GM19324 (cell line): ENCODE data around the gene SRD5A2.

Experiments
- ATAC-seq: cut with Tn5 transposase; IDR thresholded peaks from one replicate; pipeline ENCODE4 v1.9.1; 2021; ENCODE audit warnings: mild to moderate bottlenecking, moderate library complexity; ENCODE audit not compliant: unreplicated experiment, low FRiP score

SRD5A2 gene

DNA sequence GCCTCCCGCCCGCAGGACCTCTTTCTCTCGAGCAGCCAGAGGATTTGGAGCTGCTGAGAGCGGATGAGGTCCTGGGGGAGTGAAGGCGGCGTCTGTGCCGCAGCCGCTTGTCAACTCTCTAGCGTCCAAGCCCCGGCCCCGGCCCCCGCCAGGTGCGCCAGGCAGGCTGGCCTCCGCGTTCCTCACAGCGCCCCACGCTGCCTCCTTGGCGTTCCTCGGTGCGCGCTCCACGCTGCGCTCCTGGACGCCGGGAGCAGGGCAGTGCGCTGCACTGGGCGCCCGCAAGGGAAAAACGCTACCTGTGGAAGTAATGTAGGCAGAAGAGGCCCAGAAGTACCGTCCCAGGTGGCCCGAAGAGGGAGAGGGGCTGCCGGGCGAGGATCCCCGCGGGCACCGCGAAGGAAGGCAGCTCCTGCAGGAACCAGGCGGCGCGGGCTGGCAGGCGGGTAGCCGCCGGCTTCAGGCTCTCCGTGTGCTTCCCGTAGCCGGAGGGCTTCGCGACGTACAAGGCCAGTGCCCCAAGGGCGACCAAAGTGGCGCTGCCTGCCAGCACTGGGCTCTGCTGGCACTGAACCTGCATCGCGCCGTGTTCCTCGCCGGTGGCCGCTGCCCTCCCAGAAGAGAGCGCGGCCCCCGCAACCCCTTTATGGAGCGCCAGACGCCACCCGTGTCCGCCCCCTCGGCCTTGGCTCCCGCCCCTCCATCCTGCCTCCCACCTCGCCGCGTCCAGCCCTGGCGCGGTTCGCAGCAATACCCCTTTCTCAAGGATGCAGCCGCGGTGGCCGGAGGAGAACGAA lies at the start of gene SRD5A2:
Gene SRD5A2, minus strand, starts transcription at position 618 of the 797 bp plus-strand sequence. Its CDS starts 38 bp downstream, at position 580.
- no peak for ATAC-seq

DNA sequence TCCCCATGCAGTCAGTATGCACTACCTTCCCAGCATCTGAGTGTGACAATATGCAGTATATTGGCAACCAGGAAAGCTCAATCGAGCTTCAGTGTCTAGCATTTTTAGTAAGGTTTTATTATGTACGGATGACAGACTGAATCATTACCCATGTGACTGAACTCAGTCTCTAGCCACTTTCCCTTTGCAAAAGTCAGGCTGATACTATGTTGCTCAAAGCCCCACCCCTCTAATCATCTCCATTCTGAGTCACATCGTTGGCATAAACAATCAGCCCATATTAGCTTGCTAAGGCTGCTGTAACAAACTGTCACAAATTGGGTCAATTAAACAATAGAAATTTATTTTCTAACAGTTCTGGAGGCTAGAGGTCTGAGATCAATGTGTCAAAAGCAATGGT lies 25.8 kb upstream of the SRD5A2 start:
- ATAC-seq: no peak

- no peak for ATAC-seq
Measured at GRCh38 chr2:31598694-31599093, 18.0 kb upstream of the SRD5A2 start.

DNA sequence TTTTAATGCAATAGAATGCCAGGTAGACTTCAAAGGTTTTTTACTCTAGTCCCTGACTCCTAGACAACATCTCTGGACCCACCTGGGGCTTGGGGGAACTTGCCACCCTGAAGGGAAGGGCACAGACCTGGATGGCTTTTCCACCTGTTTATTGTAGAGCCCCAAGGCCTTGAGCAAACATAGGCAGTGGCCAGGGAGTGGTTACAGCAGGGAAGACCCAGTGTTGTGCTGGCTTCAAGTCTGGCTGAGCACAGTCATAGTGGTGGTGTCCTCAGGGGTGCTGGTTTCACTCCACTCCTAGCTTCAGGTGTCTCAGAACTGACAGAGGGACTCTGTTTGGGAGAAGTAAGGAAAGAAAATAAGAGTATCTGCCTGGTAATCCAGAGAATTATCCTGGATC lies 5.5 kb upstream of the SRD5A2 start:
- no peak for ATAC-seq

DNA sequence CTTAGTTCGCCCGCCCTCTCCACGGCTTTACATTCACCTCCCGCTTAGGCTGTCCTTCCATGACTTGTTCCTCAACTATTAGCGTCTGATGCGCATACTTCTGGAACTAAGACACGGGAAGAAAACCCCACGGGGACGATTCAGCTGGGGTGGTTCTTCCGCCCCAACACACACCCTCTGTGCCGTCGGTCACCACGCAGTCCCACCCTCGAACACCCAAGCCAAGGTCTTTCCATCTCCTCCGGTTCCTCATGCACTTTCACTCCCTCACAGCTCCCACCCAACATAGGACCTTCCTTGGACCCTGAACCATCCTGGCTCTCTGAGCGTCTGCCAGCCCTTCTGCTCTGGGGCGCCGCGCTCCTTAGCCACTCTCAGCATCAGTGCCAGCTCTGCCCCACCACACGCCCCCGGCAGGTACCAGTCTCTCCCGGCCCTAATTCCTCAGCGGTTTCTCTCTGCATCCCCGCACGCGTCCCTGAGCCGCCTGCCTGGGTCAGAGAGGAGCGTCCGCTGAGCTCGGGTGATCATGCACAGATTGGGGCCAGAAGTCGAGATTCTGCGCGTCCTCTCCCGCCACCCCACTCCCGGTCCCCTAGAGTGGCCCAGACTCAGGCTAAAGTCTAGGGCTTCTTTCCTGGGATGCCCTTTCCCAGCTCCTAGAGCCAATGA lies 522 bp upstream of the SRD5A2 start:
- no peak for ATAC-seq

GRCh38 chr2:31579996-31580320 lies 780 bp downstream of the SRD5A2 start:
- no peak for ATAC-seq

DNA sequence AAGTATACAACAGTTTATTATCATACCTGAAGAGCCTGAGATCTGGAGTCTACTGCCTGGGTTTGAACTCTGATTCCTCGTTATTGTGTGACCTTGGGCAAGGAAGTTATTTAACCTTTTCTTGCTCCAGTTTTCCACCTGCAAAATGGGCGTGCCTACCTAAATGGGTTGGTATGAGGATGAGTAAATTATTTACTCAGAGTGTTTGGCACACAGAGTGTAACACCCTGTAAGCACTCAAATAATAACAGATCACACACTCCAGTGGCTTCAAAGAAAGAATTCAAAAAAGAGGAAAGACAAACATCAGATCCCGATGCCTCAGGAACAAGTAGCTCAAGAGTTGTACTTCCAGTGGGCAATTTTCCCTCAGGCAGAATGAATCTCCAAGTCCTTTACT lies 2.4 kb downstream of the SRD5A2 start:
- ATAC-seq: no peak

- ATAC-seq: no peak
Measured at GRCh38 chr2:31577143-31577542, 3.6 kb downstream of the SRD5A2 start.

- ATAC-seq: no peak
Measured at GRCh38 chr2:31568585-31569201, 12.0 kb downstream of the SRD5A2 start.

DNA sequence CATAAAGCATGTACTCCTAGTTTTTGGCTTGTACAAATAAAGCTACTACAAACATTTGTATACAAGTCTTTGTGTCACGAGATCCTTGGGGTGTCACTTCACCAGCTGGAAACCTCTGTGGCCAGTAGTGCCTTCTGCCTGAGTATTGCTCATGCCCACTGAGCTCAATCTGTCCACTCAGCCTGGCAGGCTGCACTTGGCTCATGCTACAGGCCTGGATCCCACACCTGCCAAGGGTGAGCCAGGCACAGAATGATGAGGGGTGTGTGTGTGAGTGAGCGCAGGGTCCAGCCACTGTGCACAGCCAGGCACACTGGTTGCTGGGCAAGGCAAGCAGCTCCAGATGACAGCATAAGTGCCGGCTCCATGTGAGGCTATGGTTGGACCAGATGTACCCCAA lies 13.1 kb downstream of the SRD5A2 start:
- no peak for ATAC-seq

GRCh38 chr2:31563273-31563839 lies 17.4 kb downstream of the SRD5A2 start:
- no peak for ATAC-seq

DNA sequence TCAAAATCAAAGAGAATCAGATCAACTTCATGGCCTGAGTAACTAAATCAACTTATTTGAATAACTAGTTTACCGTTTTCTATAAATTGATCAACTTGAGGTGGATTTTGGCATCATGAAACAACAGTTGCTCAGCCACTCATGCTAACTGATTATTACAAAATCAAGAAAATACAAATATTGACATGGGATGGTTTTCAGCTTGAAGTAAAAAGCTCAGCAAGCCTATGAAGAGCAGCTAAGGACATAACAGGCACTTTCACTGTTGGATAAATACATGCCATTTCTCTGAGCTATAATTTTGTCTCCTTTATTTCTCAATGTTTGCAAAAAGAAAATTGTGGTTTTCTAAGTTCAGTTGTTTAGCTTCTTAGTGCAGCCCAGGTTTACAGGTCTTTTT lies 18.9 kb downstream of the SRD5A2 start:
- no peak for ATAC-seq

- no peak for ATAC-seq
Measured at GRCh38 chr2:31558401-31559295, 22.1 kb downstream of the SRD5A2 start.

- ATAC-seq: no peak
Measured at GRCh38 chr2:31556940-31557339, 23.8 kb downstream of the SRD5A2 start.

- no peak for ATAC-seq
Measured at GRCh38 chr2:31555967-31556706, 24.6 kb downstream of the SRD5A2 start.

DNA sequence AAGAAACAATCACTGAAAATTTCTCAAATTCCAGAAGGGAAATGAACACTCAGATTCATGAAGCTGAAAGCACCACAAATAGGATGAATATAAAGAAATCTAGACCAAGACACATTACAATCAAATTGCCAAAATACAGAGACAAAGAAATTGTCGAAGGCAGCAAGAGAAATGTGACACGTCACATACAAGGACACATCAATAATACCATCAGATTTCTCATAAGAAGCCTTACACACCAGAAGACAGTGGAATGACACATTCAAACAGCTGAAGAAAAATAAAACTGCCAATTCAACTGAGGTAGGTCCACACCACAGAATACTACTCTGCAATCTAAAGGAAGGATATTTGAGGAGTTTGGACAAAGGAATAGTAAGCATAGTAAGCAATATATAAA lies 27.4 kb downstream of the SRD5A2 start:
- ATAC-seq: no peak

GRCh38 chr2:31547485-31547884 lies 33.3 kb downstream of the SRD5A2 start:
- ATAC-seq: no peak

DNA sequence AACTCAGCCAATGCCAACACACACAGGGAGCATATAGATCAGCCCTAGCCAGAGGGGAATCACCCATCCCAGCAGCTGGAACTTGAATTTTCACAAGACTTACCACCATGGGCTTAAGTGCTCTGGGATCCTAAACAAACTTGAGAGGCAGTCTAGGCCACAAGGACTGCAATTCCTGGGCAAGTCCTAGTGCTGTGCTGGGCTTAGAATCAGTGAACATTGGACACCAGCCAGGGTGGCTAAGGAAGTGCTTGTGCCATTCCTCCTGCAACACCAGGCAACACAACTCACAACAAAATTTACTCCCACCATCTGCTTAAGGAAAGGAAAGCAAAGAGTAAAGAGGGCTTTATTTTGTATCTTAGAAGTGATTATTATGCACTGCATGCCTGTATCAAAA lies 38.9 kb downstream of the SRD5A2 start:
- ATAC-seq: no peak

- ATAC-seq: no peak
Measured at GRCh38 chr2:31539505-31539904, 41.2 kb downstream of the SRD5A2 start.

GRCh38 chr2:31535768-31536167 lies 45.0 kb downstream of the SRD5A2 start:
- ATAC-seq: no peak
